Stimulated activated CD4-positive, alpha-beta T cell treated with anti-CD3 and anti-CD28 coated beads, Interleukin-1b, Interleukin-23, amount 100 ng/mL, for 1 hour (primary cell): Measurements from ENCODE around the gene GYS2.
"Not testable (repeated sequence)": the region's sequence is repeated elsewhere in the genome, so short reads cannot be mapped to it uniquely, and the experiment has no call there.

Experiments
- DNase-seq, 2 donors: peaks; one replicate each; pipeline ENCODE4 v3.0.0-alpha.2; 2020; ENCODE audit warnings: low read depth in 2 of 2

The GYS2 gene

DNA sequence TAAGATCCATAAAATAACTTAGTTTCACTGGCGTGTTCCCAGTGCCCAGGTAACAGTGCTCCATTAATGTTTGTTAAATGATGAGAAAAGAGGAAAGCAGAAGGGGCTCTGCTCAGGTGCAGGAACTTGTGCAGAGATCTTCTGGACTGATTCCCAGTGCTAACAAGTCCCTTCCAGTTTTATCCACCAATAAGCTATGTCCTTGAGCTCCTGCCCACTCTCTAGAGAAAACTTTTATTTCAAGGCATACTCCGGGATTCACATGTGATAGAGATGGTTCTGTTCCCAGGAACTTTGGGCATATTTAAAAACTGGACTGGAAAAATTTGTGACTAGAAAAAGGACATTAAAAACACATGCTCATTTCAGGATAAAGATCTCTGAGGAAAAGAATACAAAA lies 1.9 kb downstream of the GYS2 start:
- DNase-seq, result no peak

- no peak for DNase-seq
Observed at GRCh38 chr12:21600196-21600595, 4.5 kb downstream of the GYS2 start.

- DNase-seq, result no peak
Observed at GRCh38 chr12:21599143-21599999, 5.3 kb downstream of the GYS2 start.

GRCh38 chr12:21598651-21599050 lies 6.0 kb downstream of the GYS2 start:
- DNase-seq, result no peak

GRCh38 chr12:21595356-21595755 lies 9.3 kb downstream of the GYS2 start:
- not testable (repeated sequence) for DNase-seq

DNA sequence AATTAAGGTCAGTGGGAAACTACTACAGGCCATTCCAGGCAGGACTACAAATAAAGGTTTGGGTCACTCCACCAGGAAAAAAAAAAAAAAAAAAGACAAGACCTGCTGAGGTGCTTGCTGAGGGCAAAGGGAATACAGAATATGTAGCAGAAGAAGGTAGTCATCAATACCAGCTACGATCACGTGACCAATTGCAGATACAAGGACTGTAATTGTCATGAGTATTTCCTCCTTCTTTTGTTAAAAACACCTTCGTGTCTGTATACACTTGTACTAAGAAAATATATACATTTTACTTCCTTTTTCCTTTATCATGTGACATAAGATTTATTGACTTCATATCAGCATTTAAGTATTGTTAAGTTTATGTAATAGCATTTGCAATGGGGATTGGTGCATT lies 19.2 kb downstream of the GYS2 start:
- DNase-seq, result no peak

GRCh38 chr12:21584403-21585182 lies 20.1 kb downstream of the GYS2 start:
- DNase-seq, result not testable (repeated sequence)

- no peak for DNase-seq
Observed at GRCh38 chr12:21583587-21583986, 21.1 kb downstream of the GYS2 start.

DNA sequence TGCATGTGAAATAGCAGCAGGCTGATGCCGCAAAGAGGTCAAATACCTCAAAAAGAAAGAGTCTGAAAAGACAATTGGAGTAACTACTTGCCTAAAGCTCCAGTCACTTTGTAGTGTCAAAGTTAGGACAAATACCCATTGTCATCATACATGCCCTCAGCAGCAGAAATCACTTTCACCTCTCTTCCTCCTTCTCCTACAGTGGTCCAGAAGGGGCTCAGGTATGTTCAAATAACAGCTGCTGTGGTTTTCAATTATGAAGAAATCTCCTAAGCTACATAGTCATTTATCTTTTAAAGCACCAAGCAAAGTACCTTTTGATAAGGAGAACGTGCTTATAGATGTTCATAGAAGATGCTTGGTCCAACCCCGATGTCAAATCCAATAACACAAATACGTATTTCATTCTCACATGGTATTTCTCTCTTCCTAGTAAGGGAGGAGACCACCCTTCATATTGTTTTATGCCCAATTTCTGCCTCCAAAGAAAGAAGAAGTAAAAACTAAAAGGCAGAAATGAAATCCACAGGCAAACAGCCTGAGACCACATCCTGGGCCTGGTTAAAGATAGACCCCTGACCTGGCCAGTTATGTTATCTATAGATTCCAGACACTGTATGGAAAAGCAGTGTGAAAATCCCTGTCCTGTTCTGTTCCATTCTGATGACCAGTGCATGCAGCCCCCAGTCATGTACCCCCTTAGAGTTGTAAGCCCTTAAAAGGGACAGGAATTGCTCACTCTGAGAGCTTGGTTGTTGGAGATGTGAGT lies 23.7 kb downstream of the GYS2 start:
- no peak for DNase-seq

- no peak for DNase-seq
Observed at GRCh38 chr12:21577516-21577915, 27.1 kb downstream of the GYS2 start.

DNA sequence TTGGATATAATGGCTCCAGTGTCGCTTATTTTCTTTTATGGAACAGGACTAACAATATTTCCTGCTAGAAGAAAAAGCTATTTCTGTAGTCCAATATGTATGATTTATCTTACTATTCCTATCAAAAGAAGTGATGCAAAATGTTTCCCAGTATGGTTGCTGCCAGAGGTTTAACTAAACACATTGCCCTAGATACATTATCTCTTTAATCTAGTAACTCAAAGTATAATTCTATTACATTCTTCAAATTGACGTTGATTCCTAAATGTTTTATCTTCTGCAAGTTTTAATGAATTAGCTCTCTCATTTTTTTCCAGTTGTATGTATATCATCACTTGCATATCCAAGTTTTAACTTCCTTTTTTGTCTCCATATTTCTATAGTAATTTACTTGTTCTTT lies 28.2 kb downstream of the GYS2 start:
- no peak for DNase-seq

- no peak for DNase-seq
Observed at GRCh38 chr12:21573733-21574358, 30.8 kb downstream of the GYS2 start.

GRCh38 chr12:21571046-21571445 lies 33.6 kb downstream of the GYS2 start:
- no peak for DNase-seq

GRCh38 chr12:21568115-21568514 lies 36.5 kb downstream of the GYS2 start:
- no peak for DNase-seq

GRCh38 chr12:21566907-21567394 lies 37.7 kb downstream of the GYS2 start:
- DNase-seq, result no peak

DNA sequence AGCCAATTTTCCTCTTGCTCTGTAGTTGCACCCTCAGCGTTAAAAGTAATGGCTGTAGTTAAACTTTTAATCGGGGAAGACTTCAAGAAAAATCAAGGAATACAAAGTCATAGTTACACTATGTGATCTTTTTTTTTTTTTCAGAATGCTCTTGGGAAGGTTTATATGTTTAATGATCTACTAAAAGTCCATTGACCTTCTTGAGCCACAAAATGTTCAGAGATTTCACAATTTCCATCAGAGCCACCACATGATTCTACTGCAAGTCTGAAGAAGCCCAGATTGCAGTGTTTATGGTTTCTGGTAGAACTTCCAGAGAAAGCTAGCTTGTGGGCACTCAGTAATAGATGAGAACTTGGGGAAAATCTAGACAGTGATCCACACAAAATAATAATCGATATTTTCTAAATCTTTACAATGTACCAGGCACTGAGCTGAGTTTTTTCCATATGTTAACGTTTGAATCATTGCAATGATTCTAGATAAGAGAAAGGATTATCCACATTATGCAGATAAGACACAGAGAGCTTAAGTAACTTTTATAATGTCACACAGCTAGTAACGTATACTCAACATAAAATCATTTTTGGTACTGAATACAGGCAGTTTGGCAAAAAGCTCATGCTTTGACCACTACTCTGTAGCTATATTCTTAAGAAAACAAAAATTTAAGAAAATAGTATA lies 38.3 kb downstream of the GYS2 start:
- DNase-seq, result no peak

DNA sequence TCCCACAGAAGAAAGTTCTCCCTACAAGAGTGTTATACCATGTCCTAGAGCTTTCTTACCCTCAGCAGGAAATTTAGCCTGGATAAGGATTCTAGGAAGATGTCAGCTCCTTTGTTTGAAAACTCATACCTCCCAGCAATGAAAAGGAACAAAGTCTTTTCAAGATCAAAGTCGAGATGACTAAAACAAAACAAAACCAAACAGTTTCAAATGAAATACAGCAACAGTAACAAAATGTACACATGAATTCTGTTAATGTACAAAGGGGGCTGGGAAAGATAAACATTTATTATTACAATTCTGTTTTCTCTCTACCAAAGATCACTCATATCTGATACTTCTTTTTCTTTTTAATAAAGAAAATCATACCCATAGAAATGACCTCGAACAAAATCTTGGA lies 41.8 kb downstream of the GYS2 start:
- DNase-seq, result no peak

- DNase-seq, result no peak
Observed at GRCh38 chr12:21561158-21561557, 43.5 kb downstream of the GYS2 start.

DNA sequence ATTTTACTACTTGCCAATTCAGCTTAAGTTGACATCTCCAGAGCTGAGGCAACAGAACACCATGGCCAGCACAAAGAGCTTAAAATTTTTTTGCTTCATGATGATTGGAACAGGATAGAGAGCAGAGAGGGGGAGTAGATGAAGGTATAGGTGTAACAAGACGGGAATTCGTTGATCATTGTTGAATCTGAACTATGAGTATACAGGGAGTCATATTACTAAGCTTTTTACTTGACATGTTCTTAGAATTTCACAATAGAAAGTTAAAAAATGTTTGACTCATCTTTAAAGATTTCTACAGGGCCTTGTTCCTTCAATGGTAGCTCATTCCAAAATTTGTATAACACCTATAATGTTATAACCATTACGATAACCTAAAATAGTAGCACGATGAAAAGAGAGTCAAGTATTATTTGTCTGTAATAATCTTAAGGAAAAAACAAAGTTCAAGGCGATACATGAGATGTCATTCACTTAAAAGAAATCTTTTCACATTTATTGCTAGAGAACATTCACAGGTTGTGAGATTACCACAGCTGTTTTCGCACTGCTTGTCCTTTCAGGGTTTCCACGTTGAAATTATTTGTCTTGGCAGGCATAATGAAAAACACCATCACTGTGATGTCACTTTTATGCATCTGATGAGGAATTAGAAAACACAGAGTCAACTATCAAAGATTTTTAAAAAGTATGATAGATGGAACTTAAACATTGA lies 44.6 kb downstream of the GYS2 start:
- no peak for DNase-seq

DNA sequence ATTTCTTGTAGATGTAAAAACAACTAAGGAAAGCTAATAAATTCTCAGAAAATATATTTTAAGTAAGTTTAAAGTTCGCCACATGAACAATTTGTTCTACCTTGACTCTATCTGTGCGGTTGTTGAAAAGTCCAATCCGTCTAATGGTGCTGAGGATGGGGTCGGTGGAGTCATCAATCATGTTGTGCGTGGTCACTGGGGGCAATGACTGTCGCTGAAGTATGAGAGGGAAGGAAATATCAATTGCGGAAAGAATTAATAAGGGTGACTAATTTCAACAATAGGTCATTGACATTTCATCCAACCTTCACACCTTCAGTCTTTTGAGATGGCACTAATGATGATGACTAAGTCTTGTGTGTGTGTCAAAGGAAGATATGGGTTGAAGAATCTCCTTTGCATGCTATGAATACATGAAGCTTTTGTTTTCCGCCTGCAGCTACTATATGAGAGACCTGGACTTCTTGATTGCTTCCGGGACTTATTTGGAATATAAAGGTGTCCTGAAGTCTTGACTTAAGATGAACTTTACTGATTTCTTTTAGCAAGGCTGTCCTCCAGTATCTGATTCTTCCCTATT lies 46.5 kb downstream of the GYS2 start:
- DNase-seq, result no peak
